Osteoblast (primary cell): ENCODE results near the gene QRICH1. TPM values are rescaled to one million over a fixed set of nuclear protein-coding genes. Genes with fewer than 3 reads are reported as not detected.
A peak's percentile ranks its signal among the peaks of the same experiment; 100 is the strongest.

Experiments
- DNase-seq: peaks from one replicate; pipeline ENCODE4 v3.0.0; 2011; ENCODE audit warnings: low spot score, mixed read lengths; ENCODE audit not compliant: insufficient read length; ENCODE audit errors: missing footprints
- H2AFZ ChIP-seq: 2 replicates; pipeline ENCODE4 v1.6.0; 2011; ENCODE audit warnings: mild to moderate bottlenecking, low read length
- H3K27ac ChIP-seq: 2 replicates; pipeline ENCODE4 v1.5.1; 2011; ENCODE audit warnings: mild to moderate bottlenecking, low read depth, low read length, moderate library complexity
- H3K27me3 ChIP-seq: 2 replicates; pipeline ENCODE4 v1.6.0; 2012; ENCODE audit warnings: mild to moderate bottlenecking, control low read depth, inconsistent platforms, low read length, moderate library complexity; ENCODE audit not compliant: insufficient read depth
- H3K36me3 ChIP-seq: 2 replicates; pipeline ENCODE4 v1.5.1; 2011; ENCODE audit warnings: mild to moderate bottlenecking, low read length, control low read depth, moderate library complexity; ENCODE audit not compliant: insufficient read depth
- H3K4me1 ChIP-seq: 2 replicates; pipeline ENCODE4 v1.5.1; 2011; ENCODE audit warnings: mild to moderate bottlenecking, low read length, control low read depth, moderate library complexity; ENCODE audit not compliant: insufficient read depth
- H3K4me2 ChIP-seq: 2 replicates; pipeline ENCODE4 v1.6.0; 2011; ENCODE audit warnings: mild to moderate bottlenecking, low read length; ENCODE audit not compliant: insufficient read depth
- H3K4me3 ChIP-seq: fragments of 200-600 bp; sonication (generic); 3 replicates; pipeline ENCODE4 v1.5.1; 2012; ENCODE audit warnings: mild to moderate bottlenecking, low read length, inconsistent platforms; ENCODE audit not compliant: insufficient read depth
- H3K79me2 ChIP-seq: 2 replicates; pipeline ENCODE4 v1.6.0; 2012; ENCODE audit warnings: mild to moderate bottlenecking, low read length, control low read depth, inconsistent platforms; ENCODE audit not compliant: insufficient read depth
- H3K9me3 ChIP-seq: 2 replicates; pipeline ENCODE4 v1.5.1; 2011; ENCODE audit warnings: low read depth, low read length, control low read depth
- H4K20me1 ChIP-seq: 2 replicates; pipeline ENCODE4 v1.6.0; 2012; ENCODE audit warnings: mild to moderate bottlenecking, low read length, control low read depth; ENCODE audit not compliant: insufficient read depth
- total RNA-seq: library from RNA; depleted of rRNA; stranded (reverse); fragments of >200 nt; gene quantifications from 2 replicates; pipeline ENCODE4 v1.2.3, GENCODE V29; 2012
- TF ChIP-seq, protein P1 (sequence below): IDR thresholded peaks from 2 replicates; pipeline ENCODE4 v1.5.1; 2011; ENCODE audit warnings: mild to moderate bottlenecking, low read depth, low read length, moderate library complexity; ENCODE audit errors: extremely low read depth

The QRICH1 gene
- total RNA-seq, 1 donor, result 167 TPM

DNA sequence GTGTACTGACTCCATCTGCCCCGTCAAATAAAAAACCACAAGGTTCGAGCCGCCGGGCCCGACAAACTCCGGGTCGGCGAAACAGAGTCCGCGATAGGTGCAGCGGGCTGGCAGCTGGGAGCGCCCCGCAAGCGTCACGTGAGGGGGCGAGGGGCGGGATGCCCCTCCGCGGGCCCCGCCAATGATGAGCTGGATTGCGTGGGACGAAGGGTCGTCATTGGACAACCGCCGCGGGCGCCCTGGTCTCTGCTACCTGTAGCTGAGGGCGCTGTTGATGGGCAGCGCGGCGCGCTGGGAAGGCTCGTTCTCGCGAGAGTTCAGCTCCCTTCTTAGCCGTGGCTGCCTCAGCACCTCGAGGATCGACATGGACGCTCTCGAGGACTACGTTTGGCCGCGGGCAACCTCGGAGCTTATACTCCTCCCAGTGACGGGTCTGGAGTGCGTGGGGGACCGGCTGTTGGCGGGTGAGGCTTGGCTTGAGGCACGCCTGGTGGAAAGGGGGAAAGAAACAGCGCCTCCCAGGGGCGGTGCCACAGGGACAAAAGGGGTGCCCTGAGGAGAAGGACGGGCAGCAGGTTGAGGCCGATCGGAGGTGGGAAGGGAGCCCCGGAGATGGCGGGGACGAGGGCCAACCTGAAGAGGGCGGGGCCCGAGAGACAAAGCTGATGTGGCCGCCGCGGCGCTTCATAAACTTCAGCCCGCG, 86.7 kb downstream of the QRICH1 start, which contains the start of gene WDR6:
WDR6 (plus strand) TSS at position 324 of the 703 bp plus-strand sequence; CDS start at position 365, 41 bp downstream.
- TF ChIP-seq, protein P1, sequence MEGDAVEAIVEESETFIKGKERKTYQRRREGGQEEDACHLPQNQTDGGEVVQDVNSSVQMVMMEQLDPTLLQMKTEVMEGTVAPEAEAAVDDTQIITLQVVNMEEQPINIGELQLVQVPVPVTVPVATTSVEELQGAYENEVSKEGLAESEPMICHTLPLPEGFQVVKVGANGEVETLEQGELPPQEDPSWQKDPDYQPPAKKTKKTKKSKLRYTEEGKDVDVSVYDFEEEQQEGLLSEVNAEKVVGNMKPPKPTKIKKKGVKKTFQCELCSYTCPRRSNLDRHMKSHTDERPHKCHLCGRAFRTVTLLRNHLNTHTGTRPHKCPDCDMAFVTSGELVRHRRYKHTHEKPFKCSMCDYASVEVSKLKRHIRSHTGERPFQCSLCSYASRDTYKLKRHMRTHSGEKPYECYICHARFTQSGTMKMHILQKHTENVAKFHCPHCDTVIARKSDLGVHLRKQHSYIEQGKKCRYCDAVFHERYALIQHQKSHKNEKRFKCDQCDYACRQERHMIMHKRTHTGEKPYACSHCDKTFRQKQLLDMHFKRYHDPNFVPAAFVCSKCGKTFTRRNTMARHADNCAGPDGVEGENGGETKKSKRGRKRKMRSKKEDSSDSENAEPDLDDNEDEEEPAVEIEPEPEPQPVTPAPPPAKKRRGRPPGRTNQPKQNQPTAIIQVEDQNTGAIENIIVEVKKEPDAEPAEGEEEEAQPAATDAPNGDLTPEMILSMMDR, result peak; percentile 45
- peak; percentile 99 for DNase-seq
- peaks cover 54% of the 10 kb centered on the region for H3K79me2 ChIP-seq

DNA sequence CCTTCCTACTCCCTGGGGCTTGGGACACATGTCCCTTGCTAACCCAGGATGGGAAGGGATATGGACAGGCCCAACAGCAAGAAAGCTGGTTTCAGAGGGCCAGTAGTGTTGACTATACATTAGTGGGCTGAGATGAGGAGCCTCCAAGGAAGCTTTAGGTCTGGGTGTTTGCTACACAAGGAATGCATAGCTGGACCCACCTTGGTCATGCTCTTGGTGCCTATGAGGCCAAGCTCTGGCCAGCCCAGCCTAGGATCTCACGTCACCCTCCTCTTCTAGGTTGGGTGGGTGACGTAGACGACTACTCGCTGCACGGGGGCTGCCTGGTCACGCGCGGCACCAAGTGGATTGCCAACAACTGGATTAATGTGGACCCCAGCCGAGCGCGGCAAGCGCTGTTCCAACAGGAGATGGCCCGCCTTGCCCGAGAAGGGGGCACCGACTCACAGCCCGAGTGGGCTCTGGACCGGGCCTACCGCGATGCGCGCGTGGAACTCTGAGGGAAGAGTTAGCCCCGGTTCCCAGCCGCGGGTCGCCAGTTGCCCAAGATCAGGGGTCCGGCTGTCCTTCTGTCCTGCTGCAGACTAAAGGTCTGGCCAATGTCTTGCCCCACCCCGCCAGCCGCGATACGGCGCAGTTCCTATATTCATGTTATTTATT, 87.3 kb downstream of the QRICH1 start:
- H3K4me2 ChIP-seq, result peak overlapping the region; percentile 98
- peak overlapping the region; percentile 88 for H2AFZ ChIP-seq
- H4K20me1 ChIP-seq, result peaks cover 17% of the 10 kb centered on the region
- H3K27me3 ChIP-seq, result no peaks in the 10 kb centered on the region
- peak overlapping the region; percentile 93 for H3K27ac ChIP-seq
- no peaks in the 10 kb centered on the region for H3K9me3 ChIP-seq
- H3K36me3 ChIP-seq, result no peaks in the 10 kb centered on the region
- TF ChIP-seq, protein P1, result no peak
- DNase-seq, result peak; percentile 86
- H3K4me3 ChIP-seq, result peak overlapping the region; percentile 94
- peaks cover 16% of the 10 kb centered on the region for H3K4me1 ChIP-seq
- peaks cover 47% of the 10 kb centered on the region for H3K79me2 ChIP-seq

More for the DNA sequence above, 86.7 kb downstream of the QRICH1 start, which contains the start of gene WDR6:
- Histone ChIP-seq H3K27ac (peak within 1 kb of the TSS; percentile 93), H2AFZ (peak within 1 kb of the TSS; percentile 88), H3K4me3 (peak within 1 kb of the TSS; percentile 94), H4K20me1 (peaks cover 23% of the 10 kb centered on the region), H3K9me3 (no peaks in the 10 kb centered on the region), H3K4me1 (peaks cover 16% of the 10 kb centered on the region), H3K36me3 (peaks cover 3% of the 10 kb centered on the region), H3K27me3 (no peaks in the 10 kb centered on the region), H3K4me2 (peak within 1 kb of the TSS; percentile 98)

DNA sequence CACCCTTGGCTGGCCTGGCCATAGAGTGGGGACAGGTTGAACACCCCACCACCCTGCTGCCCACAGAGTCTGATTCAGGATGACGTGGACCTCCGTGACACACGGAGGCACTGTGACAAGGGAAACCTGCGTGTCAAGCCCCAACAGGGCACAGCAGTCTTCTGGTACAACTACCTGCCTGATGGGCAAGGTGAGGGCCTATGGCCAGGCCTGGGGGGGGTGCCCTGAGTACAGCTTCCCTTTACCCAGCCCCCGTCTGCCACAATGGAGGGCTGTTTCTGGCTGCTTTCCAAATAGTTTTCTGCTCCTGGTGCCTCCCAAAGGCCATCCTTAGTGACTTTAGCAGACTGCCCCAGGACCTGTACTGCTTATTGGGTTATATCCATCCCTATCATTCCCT, 87.9 kb downstream of the QRICH1 start:
- Histone ChIP-seq H3K27ac (peak overlapping the region; percentile 93), H4K20me1 (peaks cover 15% of the 10 kb centered on the region), H2AFZ (peak overlapping the region; percentile 88), H3K79me2 (peaks cover 42% of the 10 kb centered on the region), H3K36me3 (no peaks in the 10 kb centered on the region), H3K4me3 (peak overlapping the region; percentile 94), H3K9me3 (no peaks in the 10 kb centered on the region), H3K4me1 (peaks cover 16% of the 10 kb centered on the region), H3K4me2 (peak overlapping the region; percentile 98), H3K27me3 (no peaks in the 10 kb centered on the region)
- TF ChIP-seq, protein P1, result no peak
- DNase-seq, result no peak

DNA sequence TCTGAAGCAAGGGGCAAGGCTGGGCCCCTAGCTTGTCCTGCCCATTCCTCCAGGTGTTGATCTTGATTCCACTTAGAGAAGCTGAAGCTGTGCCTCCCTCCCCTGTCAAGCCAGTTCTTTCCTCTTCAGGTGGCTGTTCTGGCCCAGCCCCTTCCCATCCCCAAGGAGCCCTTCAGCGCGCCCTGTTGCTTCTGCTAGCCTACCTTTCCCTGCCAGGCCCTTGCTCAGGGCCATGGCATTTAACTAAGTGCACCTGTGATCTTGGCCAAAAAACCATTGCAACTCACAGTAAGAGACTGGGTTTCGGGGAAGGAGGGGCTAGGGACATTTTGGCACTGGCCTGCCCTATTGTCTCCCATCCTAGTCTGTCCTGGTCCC, 88.6 kb downstream of the QRICH1 start:
- peaks cover 15% of the 10 kb centered on the region for H4K20me1 ChIP-seq
- H3K4me2 ChIP-seq, result no peak overlapping the region
- no peaks in the 10 kb centered on the region for H3K9me3 ChIP-seq
- H3K4me1 ChIP-seq, result peaks cover 16% of the 10 kb centered on the region
- peaks cover 38% of the 10 kb centered on the region for H3K79me2 ChIP-seq
- no peak overlapping the region for H2AFZ ChIP-seq
- no peak overlapping the region for H3K4me3 ChIP-seq
- H3K27me3 ChIP-seq, result no peaks in the 10 kb centered on the region
- no peaks in the 10 kb centered on the region for H3K36me3 ChIP-seq
- DNase-seq, result peak; percentile 31
- TF ChIP-seq, protein P1, result no peak
- H3K27ac ChIP-seq, result no peak overlapping the region
